HG03378 (cell line): ENCODE data around the gene SCNN1G.

Experiments
- ATAC-seq: cut with Tn5 transposase; IDR thresholded peaks from one replicate; pipeline ENCODE4 v1.9.1; 2021; ENCODE audit warnings: mild to moderate bottlenecking, moderate library complexity; ENCODE audit not compliant: unreplicated experiment

The SCNN1G gene

GRCh38 chr16:23195366-23195978, 12.9 kb downstream of the SCNN1G start:
- ATAC-seq = no peak

GRCh38 chr16:23196539-23196938, 14.0 kb downstream of the SCNN1G start:
- no peak for ATAC-seq

- no peak for ATAC-seq
These were observed 19.6 kb downstream of the SCNN1G start for GRCh38 chr16:23202166-23202565.

GRCh38 chr16:23206986-23207385, 24.4 kb downstream of the SCNN1G start:
- ATAC-seq = no peak

GRCh38 chr16:23207485-23207884, 24.9 kb downstream of the SCNN1G start:
- ATAC-seq = no peak

- no peak for ATAC-seq
These were observed 27.1 kb downstream of the SCNN1G start for GRCh38 chr16:23209606-23210005.

GRCh38 chr16:23213831-23214230, 31.3 kb downstream of the SCNN1G start:
- ATAC-seq = no peak

- ATAC-seq = no peak
These were observed 32.3 kb downstream of the SCNN1G start for GRCh38 chr16:23214796-23215195.

GRCh38 chr16:23215435-23215834, 32.9 kb downstream of the SCNN1G start:
- no peak for ATAC-seq

GRCh38 chr16:23216658-23217246, 34.2 kb downstream of the SCNN1G start:
- no peak for ATAC-seq

GRCh38 chr16:23217646-23218045, 35.1 kb downstream of the SCNN1G start:
- ATAC-seq = no peak

- ATAC-seq = no peak
These were observed 40.4 kb downstream of the SCNN1G start for GRCh38 chr16:23222929-23223328.

GRCh38 chr16:23223368-23223767, 40.8 kb downstream of the SCNN1G start:
- no peak for ATAC-seq

- no peak for ATAC-seq
These were observed 42.6 kb downstream of the SCNN1G start for GRCh38 chr16:23225109-23225508.

- no peak for ATAC-seq
These were observed 43.1 kb downstream of the SCNN1G start for GRCh38 chr16:23225634-23226033.

GRCh38 chr16:23227529-23227928, 45.0 kb downstream of the SCNN1G start:
- no peak for ATAC-seq

GRCh38 chr16:23229714-23230113, 47.2 kb downstream of the SCNN1G start:
- ATAC-seq = no peak

- ATAC-seq = no peak
These were observed 50.3 kb downstream of the SCNN1G start for GRCh38 chr16:23232806-23233205.

GRCh38 chr16:23235176-23235575, 52.6 kb downstream of the SCNN1G start:
- ATAC-seq = no peak

GRCh38 chr16:23236983-23237382, 54.4 kb downstream of the SCNN1G start:
- ATAC-seq = no peak

GRCh38 chr16:23240994-23241393, 58.4 kb downstream of the SCNN1G start:
- no peak for ATAC-seq

- ATAC-seq = no peak
These were observed 61.6 kb downstream of the SCNN1G start for GRCh38 chr16:23244122-23244521.

GRCh38 chr16:23245268-23245667, 62.7 kb downstream of the SCNN1G start:
- ATAC-seq = no peak
